ENCODE results near the gene BMPR1A.
"Not testable (repeated sequence)": the region's sequence is repeated elsewhere in the genome, so short reads cannot be mapped to it uniquely, and the experiment has no call there.

Gene BMPR1A

DNA sequence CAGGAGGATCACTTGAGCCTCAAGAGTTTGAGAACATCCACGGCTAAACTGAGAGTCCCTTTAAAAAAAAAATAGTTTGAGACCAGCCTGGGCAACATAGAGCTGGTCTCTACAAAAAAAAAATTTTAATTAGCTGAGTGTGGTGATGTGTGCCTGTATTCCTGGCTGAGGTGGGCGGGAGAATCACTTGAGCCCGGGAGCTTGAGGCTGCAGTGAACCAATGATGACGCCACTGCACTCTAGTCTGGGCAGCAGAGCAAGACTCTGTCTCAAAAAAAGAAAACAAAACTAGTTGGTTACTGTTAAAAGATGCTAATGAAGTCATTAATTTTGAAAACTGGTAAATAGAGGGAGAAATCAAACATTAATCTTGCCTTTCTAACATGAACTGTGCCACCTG, 124.6 kb downstream of the BMPR1A start:
- no peak for DNase-seq (ENCODE audit: low spot score)

DNA sequence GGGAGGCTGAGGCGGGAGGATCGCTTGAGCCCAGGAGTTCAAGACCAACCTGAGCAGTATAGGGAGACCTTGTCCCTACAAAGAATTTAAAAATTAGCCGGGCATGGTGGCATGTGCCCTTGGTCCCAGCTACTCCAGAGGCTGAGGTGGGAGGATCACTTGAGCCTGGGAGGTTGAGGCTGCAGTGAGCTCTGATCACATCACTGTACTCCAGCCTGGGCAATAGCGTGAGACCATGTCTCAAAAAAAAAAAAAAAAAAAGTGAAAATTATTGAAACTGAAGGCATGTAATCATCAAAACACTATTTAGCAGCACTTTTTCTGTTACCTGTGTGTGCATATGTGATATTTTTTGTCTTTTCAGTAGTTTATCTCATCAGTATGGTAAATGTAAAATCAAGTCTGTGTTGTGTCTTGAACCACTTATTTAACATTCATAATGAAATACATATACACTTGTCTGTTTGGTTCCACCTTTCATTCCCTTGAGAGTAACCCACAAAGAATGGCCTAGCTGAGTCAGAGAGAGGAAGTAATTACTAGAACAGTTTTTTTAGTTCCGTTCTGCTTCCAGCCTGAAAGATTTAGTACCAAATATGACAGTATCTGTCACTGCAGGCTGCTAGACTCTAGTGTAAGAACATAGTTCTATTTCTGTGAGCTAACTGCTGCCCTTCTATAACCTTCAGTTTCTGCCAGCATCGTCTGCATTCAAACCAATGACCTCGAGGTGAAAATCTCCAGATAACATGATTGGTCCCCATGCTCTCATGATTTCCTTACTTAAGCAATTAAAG, 132.4 kb downstream of the BMPR1A start:
- no peak for DNase-seq (ENCODE audit: low spot score)

DNA sequence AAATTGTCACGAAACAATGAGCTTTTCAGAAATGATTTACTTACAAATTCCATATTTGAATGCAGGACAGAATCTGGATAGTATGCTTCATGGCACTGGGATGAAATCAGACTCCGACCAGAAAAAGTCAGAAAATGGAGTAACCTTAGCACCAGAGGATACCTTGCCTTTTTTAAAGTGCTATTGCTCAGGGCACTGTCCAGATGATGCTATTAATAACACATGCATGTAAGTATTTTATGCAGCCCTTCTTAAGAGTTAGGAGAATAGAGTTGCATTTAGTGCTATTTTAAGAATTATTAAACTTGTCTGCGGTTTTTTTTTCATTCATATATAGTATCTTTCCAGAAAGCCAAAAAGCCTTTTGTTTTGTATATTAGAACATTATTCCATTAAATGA, 133.6 kb downstream of the BMPR1A start:
- no peak for DNase-seq (ENCODE audit: low spot score)

DNA sequence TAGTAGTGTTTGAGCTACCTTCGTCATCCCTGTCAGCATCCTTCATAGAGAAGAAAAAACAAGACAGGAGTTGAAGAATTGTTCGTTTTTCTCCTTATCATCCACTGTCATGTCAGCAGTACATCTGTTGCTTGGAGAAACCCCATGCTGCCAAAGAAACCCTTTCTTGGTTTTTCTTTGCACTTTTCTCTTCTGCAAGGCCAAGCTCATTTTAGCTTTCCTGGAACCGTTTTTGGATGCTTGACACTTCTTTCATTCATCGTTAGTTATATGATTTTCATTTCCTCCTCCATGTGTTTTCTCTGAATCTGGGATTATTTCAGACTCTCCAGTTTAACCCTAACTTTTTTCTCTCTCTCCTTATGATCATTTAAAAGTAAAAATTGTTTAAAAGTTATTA, 142.1 kb downstream of the BMPR1A start:
- no peak for DNase-seq (ENCODE audit: low spot score)

DNA sequence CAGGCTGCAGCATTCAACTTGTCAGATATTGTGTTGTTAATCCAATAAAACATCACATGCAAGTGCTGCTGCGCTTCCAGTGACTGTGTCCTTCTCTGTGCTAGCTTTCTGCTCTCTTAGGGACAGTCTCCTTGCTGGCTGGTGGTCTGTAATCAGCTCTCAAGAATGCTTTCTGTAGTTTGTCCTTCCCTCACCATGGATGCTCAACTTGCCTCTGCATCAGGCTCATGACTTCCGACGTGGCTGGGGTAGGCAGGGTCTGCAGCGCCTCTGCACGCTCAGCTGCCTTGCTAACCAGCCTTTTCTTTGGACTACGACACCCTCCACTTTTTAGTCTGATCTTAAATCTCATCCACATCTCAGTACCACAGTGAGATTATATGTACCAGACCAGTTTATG, 142.7 kb downstream of the BMPR1A start:
- no peak for DNase-seq (ENCODE audit: low spot score)

DNA sequence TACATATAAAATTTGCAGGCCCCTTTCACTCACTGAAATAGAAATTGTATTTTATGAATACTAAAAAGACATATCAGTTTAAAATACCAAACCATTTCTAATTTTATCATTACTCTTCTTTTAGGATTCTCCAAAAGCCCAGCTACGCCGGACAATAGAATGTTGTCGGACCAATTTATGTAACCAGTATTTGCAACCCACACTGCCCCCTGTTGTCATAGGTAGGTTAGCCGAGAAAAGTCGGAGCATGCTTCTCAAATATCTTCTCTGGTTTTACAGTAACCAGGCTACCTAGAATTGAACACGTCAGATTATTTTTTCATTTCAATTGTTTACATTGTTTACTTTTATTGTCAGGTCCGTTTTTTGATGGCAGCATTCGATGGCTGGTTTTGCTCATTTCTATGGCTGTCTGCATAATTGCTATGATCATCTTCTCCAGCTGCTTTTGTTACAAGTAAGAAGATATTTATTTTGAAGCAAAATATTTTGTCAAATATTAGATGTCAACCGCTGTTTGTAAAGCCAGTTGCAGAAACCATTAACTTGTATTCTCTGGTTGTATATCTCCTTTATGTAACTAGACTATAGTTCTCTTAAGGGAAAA, 143.4 kb downstream of the BMPR1A start:
- DNase-seq (ENCODE audit: low spot score), result peak; percentile 30

DNA sequence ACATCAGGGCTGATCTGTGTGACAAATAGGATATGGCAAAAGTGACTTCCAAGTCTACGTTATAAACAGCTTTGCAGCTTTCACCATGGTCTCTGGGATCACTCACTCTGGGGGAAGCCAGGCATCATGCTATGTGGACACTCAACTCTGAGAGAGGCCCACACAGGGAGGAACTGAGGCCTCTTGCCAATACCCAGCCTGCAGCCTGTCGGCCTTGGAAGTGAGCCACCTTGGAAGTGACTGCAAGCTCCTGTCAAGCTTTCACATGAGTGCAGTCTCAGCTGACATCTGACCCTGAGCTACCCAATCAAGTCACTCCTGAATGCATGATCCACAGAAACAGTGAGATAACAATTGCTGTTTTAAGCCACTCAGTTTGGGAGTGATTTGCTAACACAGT, 144.5 kb downstream of the BMPR1A start:
- no peak for DNase-seq (ENCODE audit: low spot score)

DNA sequence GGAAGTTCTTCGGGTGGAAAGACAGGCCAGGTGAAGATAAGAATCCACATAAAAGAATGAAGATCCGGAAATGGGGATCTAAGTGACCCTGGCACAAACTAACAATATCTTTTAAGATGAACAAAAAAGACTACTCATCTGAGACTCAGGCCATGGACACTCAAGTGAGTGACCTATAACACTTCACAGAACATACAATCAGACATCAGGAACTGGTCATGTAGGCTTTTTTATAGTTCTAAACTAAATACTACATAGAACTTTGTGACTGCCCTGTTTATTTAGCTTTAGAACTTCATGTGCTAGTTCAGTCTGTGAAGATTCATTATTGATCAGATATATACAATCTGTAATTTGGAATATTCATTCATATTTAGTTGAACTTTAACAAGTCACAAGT, 148.2 kb downstream of the BMPR1A start:
- no peak for DNase-seq (ENCODE audit: low spot score)

DNA sequence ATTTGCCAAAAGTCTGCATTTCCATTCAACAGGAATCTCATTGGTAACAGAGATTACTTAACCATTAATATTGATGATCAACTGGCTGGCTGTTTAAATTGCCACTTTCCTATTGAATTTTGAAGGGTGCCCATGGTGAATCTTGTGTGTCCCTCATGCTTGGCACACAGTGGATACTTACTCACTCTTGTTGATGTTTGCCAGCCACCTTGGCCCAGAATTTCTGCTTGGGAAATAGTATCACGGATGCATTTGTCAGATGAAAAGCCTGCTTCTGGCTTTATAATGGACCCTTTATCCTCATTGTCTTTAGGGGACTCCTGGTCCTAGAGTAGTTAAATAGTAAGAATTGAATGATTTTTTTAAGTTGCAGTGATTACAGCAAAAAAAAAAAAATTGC, 149.0 kb downstream of the BMPR1A start:
- DNase-seq (ENCODE audit: low spot score), result no peak

DNA sequence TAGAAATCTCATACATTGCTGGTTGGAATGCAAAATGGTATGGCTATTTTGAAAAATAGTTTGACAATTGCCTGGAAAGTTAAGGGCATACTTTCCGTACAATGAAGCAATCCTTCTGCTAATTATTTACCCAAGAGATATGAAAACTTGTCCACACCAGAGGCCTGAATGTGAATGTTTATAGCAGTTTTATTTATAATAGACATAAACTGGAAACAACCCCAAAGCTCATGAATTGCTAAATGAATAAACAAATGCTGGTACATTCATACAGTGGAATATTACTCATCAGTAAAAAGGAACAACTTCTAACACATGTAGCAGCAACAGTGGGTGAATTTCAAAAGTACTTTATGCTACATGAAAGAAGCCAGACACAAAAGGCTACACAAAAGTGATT, 158.3 kb downstream of the BMPR1A start:
- DNase-seq (ENCODE audit: low spot score), result no peak

DNA sequence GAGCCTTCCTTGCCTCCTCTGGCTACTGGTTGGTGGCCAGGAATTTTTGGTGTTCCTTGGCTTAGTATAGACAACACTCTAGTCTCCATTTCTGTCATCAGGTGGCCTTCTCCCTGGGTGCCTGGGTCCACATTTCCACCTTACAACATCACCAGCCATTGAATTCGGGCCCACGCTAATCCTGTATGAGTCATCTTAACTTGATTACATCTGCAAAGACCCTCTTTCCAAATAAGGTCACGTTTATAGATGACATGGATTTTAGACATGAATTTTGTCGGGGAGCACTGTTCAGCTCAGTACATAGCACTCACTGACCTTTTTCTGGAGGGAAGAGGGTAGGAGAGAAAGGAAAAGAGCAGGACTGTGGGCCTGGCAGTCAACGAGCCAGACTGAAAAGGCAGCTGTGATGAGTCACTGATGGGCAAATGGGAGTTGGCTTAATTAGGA, 161.6 kb downstream of the BMPR1A start:
- no peak for DNase-seq (ENCODE audit: low spot score)

DNA sequence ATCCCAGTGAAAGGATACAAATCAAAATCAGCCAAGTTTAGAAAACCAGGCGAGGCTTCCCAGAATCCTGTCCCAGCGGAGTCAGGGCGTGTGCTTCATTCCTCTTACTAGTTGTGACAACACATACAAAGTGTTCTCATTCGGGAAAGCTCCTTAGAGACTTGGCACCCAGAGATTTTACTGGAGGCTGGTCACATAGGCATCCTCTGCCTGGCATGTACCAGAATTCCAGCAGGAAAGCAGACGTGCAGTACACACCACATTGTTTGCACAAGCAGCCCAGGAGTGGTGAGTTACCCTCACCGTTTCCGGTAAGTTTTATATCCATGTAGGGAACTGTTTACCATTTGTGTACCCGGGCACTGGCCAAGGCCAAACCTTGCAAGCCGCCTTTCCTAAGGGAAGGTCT, 166.1 kb downstream of the BMPR1A start:
- DNase-seq (ENCODE audit: low spot score), result no peak

DNA sequence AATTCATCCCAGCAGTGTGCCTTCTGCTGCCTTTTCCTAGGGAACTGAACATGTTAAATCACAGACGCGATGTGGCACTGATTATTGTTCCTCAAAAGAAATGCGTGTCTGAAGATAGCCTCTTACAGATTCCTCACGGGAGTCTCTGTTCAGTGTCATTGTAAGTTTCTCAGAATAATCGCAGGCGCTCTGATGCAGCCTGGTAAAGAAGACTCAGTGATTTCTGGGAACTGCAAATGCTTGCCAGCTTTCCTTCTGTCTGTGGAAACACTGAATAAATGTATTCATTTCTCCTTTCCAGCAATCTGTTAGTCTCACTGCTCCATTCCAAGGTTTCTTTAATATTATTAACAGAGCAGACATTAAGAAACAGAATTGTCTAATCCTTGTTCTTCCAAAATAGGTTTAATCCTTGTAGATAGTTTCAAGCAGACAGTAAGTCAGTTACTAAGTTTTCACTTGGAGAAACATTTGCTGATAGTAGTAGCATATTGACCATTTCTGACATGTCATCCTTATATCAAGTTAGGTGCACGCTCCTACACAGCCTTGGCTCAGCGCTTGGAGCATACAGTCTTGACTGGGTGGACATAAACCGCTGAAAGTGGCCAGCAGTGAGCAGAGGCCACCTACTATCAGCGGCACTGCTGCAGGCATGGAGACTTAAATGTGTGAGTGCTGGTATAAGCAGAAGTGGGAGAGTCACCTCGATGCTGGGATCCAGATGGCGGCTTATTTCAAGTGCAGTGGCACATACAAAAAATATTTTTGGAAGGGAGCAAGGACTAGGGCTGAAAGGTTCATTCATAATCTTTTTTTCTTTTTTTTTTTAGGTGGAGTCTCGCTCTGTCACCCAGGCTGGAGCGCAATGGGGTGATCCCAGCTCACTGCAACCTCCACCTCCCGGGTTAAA, 173.3 kb downstream of the BMPR1A start:
- DNase-seq (ENCODE audit: low spot score), result no peak

DNA sequence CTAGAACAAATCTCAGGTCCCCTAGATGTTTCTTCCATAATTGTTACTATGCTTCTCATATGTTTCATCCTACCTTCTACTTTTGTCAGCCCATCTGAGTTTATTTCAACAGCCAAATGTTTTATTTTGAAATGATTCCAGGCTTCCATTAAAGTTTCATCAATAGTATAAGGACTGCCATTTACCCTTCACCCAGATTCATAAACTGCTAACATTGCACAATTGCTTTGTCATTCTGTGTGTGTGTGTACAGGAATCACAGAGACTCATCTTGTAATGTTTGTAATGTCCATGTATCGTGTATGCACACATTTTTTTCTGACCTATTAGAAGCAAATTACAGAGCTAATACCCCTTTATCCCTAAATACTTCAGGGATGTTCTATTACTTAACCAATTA, 175.5 kb downstream of the BMPR1A start:
- DNase-seq (ENCODE audit: low spot score), result no peak

DNA sequence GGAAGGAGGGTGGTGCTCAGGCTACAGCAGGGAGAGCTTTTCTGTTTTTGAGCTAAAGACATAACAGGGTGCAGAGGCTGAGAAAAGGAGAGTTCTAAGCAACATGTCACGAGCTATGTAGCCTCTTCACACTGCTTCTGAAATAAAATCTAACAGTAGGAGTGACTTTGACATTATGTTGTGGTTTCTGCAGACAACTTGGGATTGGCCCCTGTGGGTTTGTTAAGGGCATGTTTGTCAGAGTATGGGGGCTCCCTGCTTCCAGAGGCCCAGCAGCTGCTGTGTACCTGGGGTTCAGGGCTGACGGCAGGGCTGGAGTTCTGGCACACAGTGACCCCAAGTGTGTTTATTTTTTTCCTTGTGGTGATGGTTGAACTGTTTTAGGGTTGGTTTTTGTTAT, 176.3 kb downstream of the BMPR1A start:
- DNase-seq (ENCODE audit: low spot score), result no peak

DNA sequence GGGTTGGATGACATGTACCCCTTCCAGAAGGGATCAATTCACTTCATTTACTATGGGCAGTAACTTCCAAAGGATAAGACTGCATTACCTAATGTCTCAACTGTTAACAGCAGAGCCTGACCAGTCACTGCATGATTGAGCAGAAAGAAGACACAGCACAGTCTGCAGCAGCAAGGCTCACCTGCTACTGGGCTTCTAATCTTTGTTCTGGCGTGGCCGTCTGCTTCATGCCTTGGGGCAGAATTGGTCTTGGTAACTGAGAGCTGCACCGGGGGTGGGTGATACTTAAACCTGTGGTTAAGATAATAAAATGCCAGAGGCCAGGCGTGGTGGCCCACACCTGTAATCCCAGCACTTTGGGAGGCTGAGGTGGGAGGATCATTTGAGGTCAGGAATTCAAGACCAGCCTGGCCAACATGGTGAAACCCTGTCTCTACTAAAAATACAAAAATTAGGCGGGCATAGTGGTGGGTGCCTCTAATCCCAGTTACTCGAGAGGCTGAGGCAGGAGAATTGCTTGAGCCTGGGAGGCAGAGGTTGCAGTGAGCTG, 177.8 kb downstream of the BMPR1A start:
- DNase-seq (ENCODE audit: low spot score), result not testable (repeated sequence)

DNA sequence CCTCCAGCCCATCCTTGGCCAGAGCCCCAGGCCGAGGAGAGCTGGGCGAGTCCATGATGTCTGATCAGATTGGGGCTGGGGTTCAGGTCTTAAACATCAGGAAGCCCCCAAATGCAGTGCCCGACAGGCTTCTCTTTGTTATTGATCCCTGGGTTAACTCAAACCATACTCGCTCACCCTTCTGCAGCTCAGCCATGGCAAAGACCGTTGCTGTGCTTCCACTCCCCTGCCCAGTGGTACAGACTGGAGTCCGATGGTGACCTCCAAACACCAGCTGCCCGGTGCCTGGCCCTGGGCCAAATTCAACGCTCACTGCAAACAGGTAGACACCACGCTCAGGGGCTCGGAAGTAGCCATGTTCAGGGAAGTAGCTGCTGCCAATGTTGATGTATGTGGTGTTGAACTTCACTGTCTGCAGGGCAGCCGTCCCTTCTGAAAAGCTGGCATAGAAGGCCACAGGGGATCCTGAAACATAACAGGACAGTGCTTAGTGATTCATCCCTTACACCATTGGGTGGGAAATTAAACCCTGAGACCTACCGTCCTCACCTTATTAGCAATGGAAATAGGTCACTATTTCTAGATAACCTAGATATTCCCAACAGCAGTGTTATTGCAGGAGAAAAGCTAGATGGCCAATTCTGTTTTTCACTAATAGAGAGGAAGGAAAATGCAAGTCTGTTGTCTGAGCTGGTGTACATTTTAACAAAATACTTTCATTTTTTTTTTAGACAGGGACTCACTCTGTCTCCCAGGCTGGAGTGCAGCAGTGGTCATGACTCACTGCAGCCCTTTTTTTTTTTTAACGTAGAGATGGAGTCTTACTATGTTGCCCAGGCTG, 180.5 kb downstream of the BMPR1A start:
- no peak for DNase-seq (ENCODE audit: low spot score)

DNA sequence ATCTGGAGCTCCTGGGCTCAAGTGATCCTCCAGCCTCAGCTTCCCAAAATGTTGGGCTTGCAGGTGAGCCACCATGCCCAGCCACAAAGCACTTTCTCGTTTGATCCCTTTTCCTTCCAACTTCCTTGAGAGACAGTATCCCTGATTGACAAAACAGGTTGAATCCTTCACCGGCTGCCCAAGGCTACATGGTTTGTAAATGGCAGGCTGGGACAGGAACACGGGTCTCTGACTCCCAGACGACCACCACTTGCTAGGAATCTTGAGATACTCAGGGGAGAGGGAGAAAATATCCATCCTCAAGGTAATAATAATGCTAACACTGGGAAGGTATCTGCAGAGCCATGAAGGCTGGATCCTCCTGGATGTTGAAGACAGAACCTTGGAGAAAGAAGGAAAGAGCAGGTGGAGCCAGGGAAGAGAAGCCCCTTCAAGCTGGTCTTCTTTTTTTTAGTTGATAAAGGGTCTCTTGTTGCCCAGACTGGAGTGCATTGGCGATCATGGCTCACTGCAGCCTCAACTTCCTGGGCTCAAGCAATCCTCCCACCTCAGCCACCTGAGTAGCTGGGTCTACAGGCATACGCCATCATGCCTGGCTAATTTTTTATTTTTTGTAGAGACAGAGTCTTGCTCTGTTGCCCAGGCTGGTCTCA, 181.2 kb downstream of the BMPR1A start:
- no peak for DNase-seq (ENCODE audit: low spot score)

DNA sequence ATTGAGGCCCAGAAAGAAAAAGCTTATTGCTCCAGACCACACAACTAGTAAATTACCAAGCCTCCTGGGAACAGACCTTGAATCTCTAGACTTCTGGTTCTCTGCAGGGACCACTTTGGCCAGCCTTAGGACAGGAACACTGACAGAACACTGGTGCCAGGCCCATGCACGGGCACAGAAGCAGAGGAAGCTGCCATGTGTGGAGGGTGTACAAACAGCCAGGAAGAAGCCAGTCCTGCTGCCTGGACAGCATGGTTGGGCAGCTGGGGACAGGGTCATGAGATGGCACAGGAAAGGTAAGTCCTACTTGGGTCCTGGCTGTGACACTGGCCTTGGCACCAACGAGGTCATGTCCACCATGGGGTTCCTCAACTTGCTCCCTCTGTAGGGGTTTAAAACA, 181.8 kb downstream of the BMPR1A start:
- no peak for DNase-seq (ENCODE audit: low spot score)

DNA sequence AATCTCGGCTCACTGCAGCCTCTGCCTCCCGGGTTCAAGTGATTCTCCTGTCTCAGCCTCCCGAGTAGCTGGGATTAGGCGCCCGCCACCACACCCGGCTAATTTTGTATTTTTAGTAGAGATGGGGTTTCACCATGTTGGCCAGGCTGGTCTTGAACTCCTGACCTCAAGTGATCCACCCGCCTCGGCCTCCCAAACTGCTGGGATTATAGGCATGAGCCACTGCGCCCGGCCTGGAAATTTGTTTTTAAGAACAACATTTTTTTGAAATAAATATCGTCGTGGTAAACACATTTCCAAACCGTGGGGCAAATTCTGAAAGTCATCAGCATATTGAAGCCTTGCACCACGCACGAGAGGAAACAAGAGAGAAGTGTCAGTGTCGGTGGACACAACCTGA, 183.7 kb downstream of the BMPR1A start:
- DNase-seq (ENCODE audit: low spot score), result not testable (repeated sequence)

DNA sequence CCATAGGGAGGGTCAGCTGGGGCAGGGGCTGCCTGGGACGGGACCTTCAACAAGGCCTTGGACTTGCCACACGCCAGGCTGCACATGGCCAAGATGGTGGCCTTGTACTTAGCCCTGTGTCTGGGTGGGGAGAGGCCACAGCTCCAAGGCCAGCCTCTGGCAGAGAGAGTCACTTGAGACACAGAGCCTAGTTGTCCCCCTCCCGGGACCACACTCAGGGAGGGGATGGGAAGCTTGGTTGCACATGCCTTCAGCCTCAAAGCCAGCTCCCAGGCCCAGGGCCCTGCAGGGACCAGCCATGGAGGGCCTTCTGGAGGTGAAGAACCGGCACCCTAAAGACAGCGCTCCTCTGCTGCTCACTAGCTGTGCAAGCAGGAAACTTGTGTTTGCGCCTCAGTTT, 184.3 kb downstream of the BMPR1A start:
- no peak for DNase-seq (ENCODE audit: low spot score)

Data from HuH-7.5 (cell line).